Breast epithelium (tissue), 4 donors: Measurements from ENCODE around the gene SRPK3. TPM values are rescaled to one million over a fixed set of nuclear protein-coding genes. Genes with fewer than 3 reads are reported as not detected.
A peak's percentile ranks its signal among the peaks of the same experiment; 100 is the strongest.

Experiments
- DNase-seq, 2 donors: peaks; one replicate each; pipeline ENCODE4 v3.0.0-alpha.2; 2019; ENCODE audit warnings: low spot score in 2 of 2
- H3K27ac ChIP-seq, 2 donors: fragments of 200-600 bp; sonication (generic) in 1 of 2; one replicate each; pipeline ENCODE4 v1.5.1; 2016 to 2019; ENCODE audit warnings: mild to moderate bottlenecking in 1 of 2
- H3K27me3 ChIP-seq, 2 donors: fragments of 200-600 bp; sonication (generic) in 1 of 2; one replicate each; pipeline versions ENCODE4 v1.5.1 to v1.6.0; 2017 to 2019; ENCODE audit warnings: control low read depth in 1 of 2, mild to moderate bottlenecking in 1 of 2
- H3K36me3 ChIP-seq: fragments of 200-600 bp; one replicate; pipeline ENCODE4 v1.5.1; 2019
- H3K4me1 ChIP-seq, 2 donors: fragments of 200-600 bp; sonication (generic); one replicate each; pipeline ENCODE4 v1.5.1; 2016 to 2019; ENCODE audit warnings: control low read depth in 1 of 2
- H3K4me3 ChIP-seq, 3 donors: fragments of 200-600 bp; sonication (generic); 1 replicate in 2 of 3; 2 replicates in 1 of 3; pipeline ENCODE4 v1.5.1; 2016 to 2019; ENCODE audit warnings: mild to moderate bottlenecking in 3 of 3, moderate library complexity in 2 of 3
- H3K9me3 ChIP-seq, 2 donors: fragments of 200-600 bp; sonication (generic) in 1 of 2; one replicate each; pipeline ENCODE4 v1.5.1; 2016 to 2019; ENCODE audit warnings: control low read depth in 1 of 2
- CTCF ChIP-seq, 3 donors: fragments of 450-650 bp; IDR thresholded peaks; one replicate each; pipeline ENCODE4 v1.5.1; 2016 to 2017; ENCODE audit warnings: antibody characterized with exemption in 3 of 3, mild to moderate bottlenecking in 3 of 3, moderate library complexity in 3 of 3
- POLR2A ChIP-seq: fragments of 450-650 bp; IDR thresholded peaks from one replicate; pipeline ENCODE4 v1.6.1; 2016; ENCODE audit warnings: antibody characterized with exemption, mild to moderate bottlenecking, moderate library complexity
- POLR2AphosphoS5 ChIP-seq, 3 donors: sonication (generic); formaldehyde crosslinking; IDR thresholded peaks; one replicate each; pipeline ENCODE4 v1.6.1; 2017; ENCODE audit warnings: antibody characterized with exemption in 3 of 3
- intact Hi-C: fragments of 100-400 bp; cut with DNase I; formaldehyde crosslinking; loops from one replicate; pipeline ENCODE4 v1.15.1; 2023; ENCODE audit warnings: low total_unique reads
- total RNA-seq, 3 donors: library from RNA; depleted of rRNA; stranded (reverse); fragments of >200 nt; gene quantifications; one replicate each; pipeline ENCODE4 v1.1.0, GENCODE V29; 2016

SRPK3 gene
- total RNA-seq, 3 donors from 2014 or later = 0.33 to 1.5 (median 1.3) TPM

- H3K4me1 ChIP-seq = no peaks in the 10 kb centered on the region
- H3K36me3 ChIP-seq = no peaks in the 10 kb centered on the region
- no peak overlapping the region for H3K27ac ChIP-seq
- peaks cover 5 to 75% of the 10 kb centered on the region in 2 donors for H3K27me3 ChIP-seq
- H3K4me3 ChIP-seq = no peak overlapping the region
- intact Hi-C loops = no loop called here
- no peaks in the 10 kb centered on the region for H3K9me3 ChIP-seq
- DNase-seq = no peak
- TF ChIP-seq CTCF (IDR thresholded peaks at IDR 0.05) = no peak
- no peak for TF ChIP-seq POLR2A
- no peak for TF ChIP-seq POLR2AphosphoS5 (IDR thresholded peaks at IDR 0.05)
Observed at GRCh38 chrX:153825042-153825441, 44.2 kb downstream of the SRPK3 start.

- intact Hi-C loops = no loop called here
- Histone ChIP-seq H3K9me3 (no peaks in the 10 kb centered on the region), H3K4me3 (no peak overlapping the region), H3K4me1 (no peaks in the 10 kb centered on the region), H3K36me3 (no peaks in the 10 kb centered on the region), H3K27ac (no peak overlapping the region), H3K27me3 (peaks cover 5 to 75% of the 10 kb centered on the region in 2 donors)
- DNase-seq = no peak
- TF ChIP-seq POLR2AphosphoS5 (IDR thresholded peaks at IDR 0.05) (no peak), CTCF (IDR thresholded peaks at IDR 0.05) (no peak), POLR2A (no peak)
Observed at GRCh38 chrX:153827016-153827415, 46.2 kb downstream of the SRPK3 start.

GRCh38 chrX:153827903-153828302 is 47.1 kb downstream of the SRPK3 start:
- Histone ChIP-seq H3K27me3 (peaks cover 5 to 84% of the 10 kb centered on the region in 2 donors), H3K4me1 (no peaks in the 10 kb centered on the region), H3K9me3 (no peaks in the 10 kb centered on the region), H3K36me3 (no peaks in the 10 kb centered on the region), H3K27ac (no peak overlapping the region), H3K4me3 (peak overlapping the region in 2 of 3 donors; percentile 49 to 69)
- TF ChIP-seq CTCF (IDR thresholded peaks at IDR 0.05) (no peak), POLR2AphosphoS5 (IDR thresholded peaks at IDR 0.05) (no peak), POLR2A (no peak)
- no peak for DNase-seq
- intact Hi-C loops = no loop called here

- no peaks in the 10 kb centered on the region for H3K9me3 ChIP-seq
- intact Hi-C loops = no loop called here
- no peaks in the 10 kb centered on the region for H3K36me3 ChIP-seq
- peaks cover 5 to 88% of the 10 kb centered on the region in 2 donors for H3K27me3 ChIP-seq
- no peak for TF ChIP-seq POLR2AphosphoS5 (IDR thresholded peaks at IDR 0.05)
- TF ChIP-seq POLR2A = no peak
- no peak for TF ChIP-seq CTCF (IDR thresholded peaks at IDR 0.05)
- no peaks in the 10 kb centered on the region for H3K4me1 ChIP-seq
- peak overlapping the region in 2 of 3 donors; percentile 49 to 69 for H3K4me3 ChIP-seq
- DNase-seq = no peak
- peak overlapping the region in 1 of 2 donors; percentile 75 for H3K27ac ChIP-seq
Observed at GRCh38 chrX:153828308-153828707, 47.5 kb downstream of the SRPK3 start.

GRCh38 chrX:153828723-153829548 is 48.1 kb downstream of the SRPK3 start:
- Histone ChIP-seq H3K4me1 (no peaks in the 10 kb centered on the region), H3K27me3 (peaks cover 5 to 87% of the 10 kb centered on the region in 2 donors), H3K9me3 (no peaks in the 10 kb centered on the region), H3K36me3 (no peaks in the 10 kb centered on the region), H3K27ac (peak overlapping the region in 1 of 2 donors; percentile 75), H3K4me3 (peak overlapping the region; percentile 32 to 69 (median 49))
- TF ChIP-seq CTCF (IDR thresholded peaks at IDR 0.05) (no peak), POLR2A (no peak), POLR2AphosphoS5 (IDR thresholded peaks at IDR 0.05) (no peak)
- DNase-seq = no peak
- intact Hi-C loops = no loop called here
